NT2/D1 (cell line): Measurements from ENCODE around the gene GALK2.

Experiments used
- DNase-seq: peaks from one replicate; pipeline ENCODE4 v3.0.0-alpha.2; 2011; ENCODE audit warnings: low read depth, low spot score
- H3K27me3 ChIP-seq: 2 replicates; pipeline ENCODE4 v1.6.0; 2011; ENCODE audit warnings: mild to moderate bottlenecking; ENCODE audit not compliant: insufficient read length, insufficient read depth
- H3K36me3 ChIP-seq: 2 replicates; pipeline ENCODE4 v1.6.1; 2011; ENCODE audit warnings: mild to moderate bottlenecking, low read length, mixed read lengths; ENCODE audit not compliant: insufficient read depth, insufficient read length
- H3K4me1 ChIP-seq: 2 replicates; pipeline ENCODE4 v1.5.1; 2011; ENCODE audit not compliant: insufficient read depth, insufficient read length
- H3K4me3 ChIP-seq: 2 replicates; pipeline ENCODE4 v1.5.1; 2011; ENCODE audit warnings: low read depth; ENCODE audit not compliant: insufficient read length
- H3K9ac ChIP-seq: 2 replicates; pipeline ENCODE4 v1.6.0; 2011; ENCODE audit warnings: low read depth; ENCODE audit not compliant: insufficient read length
- H3K9me3 ChIP-seq: 2 replicates; pipeline ENCODE4 v1.5.1; 2011; ENCODE audit warnings: mild to moderate bottlenecking, low read length; ENCODE audit not compliant: insufficient read depth
- SUZ12 ChIP-seq: IDR thresholded peaks from 2 replicates; pipeline ENCODE4 v1.6.1; 2011; ENCODE audit not compliant: insufficient read length, insufficient read depth; ENCODE audit errors: extremely low read depth
- YY1 ChIP-seq: IDR thresholded peaks from 2 replicates; pipeline ENCODE4 v1.6.1; 2011; ENCODE audit not compliant: insufficient read length, insufficient read depth
- ZNF274 ChIP-seq: IDR thresholded peaks from 2 replicates; pipeline ENCODE4 v1.6.1; 2011; ENCODE audit warnings: mild to moderate bottlenecking, low read depth, low read length

The GALK2 gene

GRCh38 chr15:49135342-49135857 is 34.6 kb upstream of the GALK2 start:
- DNase-seq, result no peak

GRCh38 chr15:49135911-49136310 is 34.1 kb upstream of the GALK2 start:
- H3K4me3 ChIP-seq, result no peak overlapping the region
- H3K27me3 ChIP-seq, result no peaks in the 10 kb centered on the region
- no peak for DNase-seq
- H3K9ac ChIP-seq, result no peak overlapping the region
- H3K4me1 ChIP-seq, result no peaks in the 10 kb centered on the region
- no peak for TF ChIP-seq ZNF274
- no peak for TF ChIP-seq SUZ12
- no peak for TF ChIP-seq YY1
- no peaks in the 10 kb centered on the region for H3K9me3 ChIP-seq
- peaks cover 82% of the 10 kb centered on the region for H3K36me3 ChIP-seq

More at GRCh38 chr15:49135342-49135857, 34.6 kb upstream of the GALK2 start:
- Histone ChIP-seq H3K4me3 (no peak overlapping the region), H3K27me3 (no peaks in the 10 kb centered on the region), H3K9ac (no peak overlapping the region), H3K4me1 (no peaks in the 10 kb centered on the region), H3K9me3 (no peaks in the 10 kb centered on the region), H3K36me3 (peaks cover 82% of the 10 kb centered on the region)
- TF ChIP-seq SUZ12, result no peak
- TF ChIP-seq ZNF274, result no peak
- no peak for TF ChIP-seq YY1

GRCh38 chr15:49137861-49138260 is 32.2 kb upstream of the GALK2 start:
- no peak overlapping the region for H3K4me3 ChIP-seq
- H3K9me3 ChIP-seq, result no peaks in the 10 kb centered on the region
- H3K9ac ChIP-seq, result no peak overlapping the region
- H3K4me1 ChIP-seq, result no peaks in the 10 kb centered on the region
- H3K27me3 ChIP-seq, result no peaks in the 10 kb centered on the region
- no peak for TF ChIP-seq SUZ12
- no peak for TF ChIP-seq YY1
- no peak for TF ChIP-seq ZNF274
- peaks cover 82% of the 10 kb centered on the region for H3K36me3 ChIP-seq
- DNase-seq, result no peak

- Histone ChIP-seq H3K27me3 (no peaks in the 10 kb centered on the region), H3K4me3 (no peak overlapping the region), H3K9me3 (no peaks in the 10 kb centered on the region), H3K9ac (no peak overlapping the region), H3K36me3 (peaks cover 34% of the 10 kb centered on the region), H3K4me1 (no peaks in the 10 kb centered on the region)
- no peak for DNase-seq
- TF ChIP-seq SUZ12, result no peak
Observed at GRCh38 chr15:49145651-49146609, 24.1 kb upstream of the GALK2 start.

GRCh38 chr15:49148298-49148697 is 21.7 kb upstream of the GALK2 start:
- Histone ChIP-seq H3K27me3 (no peaks in the 10 kb centered on the region), H3K4me3 (no peak overlapping the region), H3K4me1 (no peaks in the 10 kb centered on the region), H3K36me3 (peaks cover 12% of the 10 kb centered on the region), H3K9ac (no peak overlapping the region), H3K9me3 (no peaks in the 10 kb centered on the region)
- no peak for DNase-seq
- TF ChIP-seq ZNF274 (no peak), YY1 (no peak), SUZ12 (no peak)

GRCh38 chr15:49148727-49149126 is 21.3 kb upstream of the GALK2 start:
- Histone ChIP-seq H3K9ac (no peak overlapping the region), H3K4me1 (no peaks in the 10 kb centered on the region), H3K9me3 (no peaks in the 10 kb centered on the region), H3K4me3 (no peak overlapping the region), H3K27me3 (no peaks in the 10 kb centered on the region), H3K36me3 (peaks cover 11% of the 10 kb centered on the region)
- no peak for DNase-seq
- TF ChIP-seq SUZ12 (no peak), YY1 (no peak), ZNF274 (no peak)

- H3K9ac ChIP-seq, result no peak overlapping the region
- no peaks in the 10 kb centered on the region for H3K27me3 ChIP-seq
- H3K4me3 ChIP-seq, result no peak overlapping the region
- DNase-seq, result no peak
- no peaks in the 10 kb centered on the region for H3K9me3 ChIP-seq
- no peak for TF ChIP-seq YY1
- TF ChIP-seq ZNF274, result no peak
- TF ChIP-seq SUZ12, result no peak
- H3K4me1 ChIP-seq, result no peaks in the 10 kb centered on the region
- peaks cover 5% of the 10 kb centered on the region for H3K36me3 ChIP-seq
Observed at GRCh38 chr15:49151831-49152230, 18.2 kb upstream of the GALK2 start.
